Epithelial cell of proximal tubule (primary cell): Measurements from ENCODE around the gene PMS2. TPM values are rescaled to one million over a fixed set of nuclear protein-coding genes. Genes with fewer than 3 reads are reported as not detected.

Experiments used
- DNase-seq: peaks from one replicate; pipeline ENCODE4 v3.0.0-alpha.2; 2011; ENCODE audit warnings: low read depth
- H3K4me3 ChIP-seq: 2 replicates; pipeline ENCODE4 v1.5.1; 2011; ENCODE audit warnings: low read depth, mild to moderate bottlenecking, low read length
- CTCF ChIP-seq: conservative IDR thresholded peaks from 2 replicates; pipeline ENCODE4 v1.5.1; 2012; ENCODE audit warnings: low read depth, mild to moderate bottlenecking, low read length
- total RNA-seq: library from RNA; depleted of rRNA; stranded (reverse); fragments of >200 nt; gene quantifications from 2 replicates; pipeline ENCODE4 v1.2.3, GENCODE V29; 2015

PMS2 gene
- total RNA-seq, 1 donor from 2014 or later, result 14.3 TPM

DNA sequence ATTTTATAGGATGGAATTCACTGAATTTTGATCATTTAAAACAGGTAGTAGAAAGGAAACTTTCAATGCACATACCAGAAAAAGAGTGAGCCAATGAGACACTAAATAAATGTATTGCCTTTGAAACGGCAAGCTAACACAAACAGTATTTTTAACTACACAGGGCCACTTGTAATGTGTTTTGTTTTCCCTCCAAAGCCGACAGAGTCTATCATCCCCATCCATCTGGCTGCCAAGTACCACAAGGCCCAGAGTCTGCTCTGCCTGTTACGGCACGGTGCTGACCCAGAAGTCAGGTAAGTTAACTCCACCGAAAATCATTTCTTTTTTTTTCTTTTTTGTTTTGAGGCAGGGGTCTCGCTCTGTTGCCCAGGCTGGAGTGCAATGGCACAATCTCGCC, 23.8 kb upstream of the PMS2 start:
- TF ChIP-seq CTCF, result no peak
- H3K4me3 ChIP-seq, result no peak overlapping the region
- no peak for DNase-seq

- H3K4me3 ChIP-seq, result no peak overlapping the region
- no peak for TF ChIP-seq CTCF
- DNase-seq, result no peak
Measured at GRCh38 chr7:6032167-6032566, 23.3 kb upstream of the PMS2 start.

DNA sequence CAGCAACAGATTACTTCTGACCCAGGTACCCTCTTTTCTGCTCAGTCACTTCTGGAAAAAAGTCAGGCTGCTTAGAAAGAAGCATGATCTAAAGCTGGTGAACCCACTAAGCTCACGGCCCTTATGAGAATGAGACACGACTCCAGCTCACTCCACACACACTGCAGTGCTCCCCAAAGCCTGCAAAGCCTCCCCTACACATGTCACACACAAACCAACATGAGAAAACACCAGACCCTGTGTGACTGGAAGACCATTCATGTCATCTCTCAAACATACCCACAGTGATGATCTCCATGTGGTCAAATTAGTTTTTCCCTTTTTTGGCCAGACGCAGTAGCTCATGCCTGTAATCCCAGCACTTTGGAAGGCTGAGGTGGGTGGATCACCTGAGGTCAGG, 22.7 kb upstream of the PMS2 start:
- TF ChIP-seq CTCF, result no peak
- no peak overlapping the region for H3K4me3 ChIP-seq
- DNase-seq, result no peak

DNA sequence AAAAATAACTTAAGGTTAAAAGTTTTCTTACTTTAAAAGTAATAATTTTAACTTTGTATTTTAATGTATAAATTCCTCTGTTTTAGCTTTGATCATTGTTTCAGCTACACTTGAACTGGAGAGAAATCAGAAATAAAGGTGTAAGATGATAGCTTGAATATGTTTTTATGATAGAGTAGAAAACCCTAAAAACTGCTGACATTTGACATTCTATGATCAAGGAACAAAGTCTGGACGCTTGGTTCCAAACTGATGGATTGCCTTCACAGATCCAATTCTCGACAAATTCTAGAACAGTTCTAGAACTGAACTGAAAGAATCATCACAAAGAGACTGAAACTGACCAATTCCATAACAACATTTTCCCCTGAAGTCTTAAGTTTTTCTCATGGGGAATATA, 22.1 kb upstream of the PMS2 start, which contains the start of gene ANKRD61:
ANKRD61 (plus strand) TSS at position 389 of the 400 bp plus-strand sequence; CDS start at position 389, 0 bp downstream.
- no peak within 1 kb of the TSS for H3K4me3 ChIP-seq
- DNase-seq, result no peak
- TF ChIP-seq CTCF, result no peak

DNA sequence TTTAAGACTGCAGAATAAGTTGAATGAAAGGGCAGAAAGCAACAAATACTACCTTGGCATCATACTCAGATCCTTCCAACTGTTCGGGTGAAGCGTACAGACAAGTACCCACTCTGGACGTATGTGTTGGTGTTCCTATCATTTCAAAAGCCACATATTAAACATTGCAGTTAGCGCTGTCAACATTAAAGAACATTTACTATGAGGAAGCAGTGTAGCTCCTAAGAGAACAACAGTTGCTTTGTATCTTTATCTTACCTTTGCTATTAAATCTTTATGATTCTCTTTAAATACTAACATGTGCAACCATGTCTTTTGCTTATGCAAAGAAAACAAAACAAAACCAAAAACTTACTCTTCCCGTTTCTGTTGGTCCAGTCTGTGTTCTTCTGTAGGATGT, 19.7 kb upstream of the PMS2 start:
- no peak overlapping the region for H3K4me3 ChIP-seq
- no peak for DNase-seq
- no peak for TF ChIP-seq CTCF

- no peak for TF ChIP-seq CTCF
- no peak for DNase-seq
- H3K4me3 ChIP-seq, result no peak overlapping the region
Measured at GRCh38 chr7:6027806-6028365, 19.0 kb upstream of the PMS2 start.

DNA sequence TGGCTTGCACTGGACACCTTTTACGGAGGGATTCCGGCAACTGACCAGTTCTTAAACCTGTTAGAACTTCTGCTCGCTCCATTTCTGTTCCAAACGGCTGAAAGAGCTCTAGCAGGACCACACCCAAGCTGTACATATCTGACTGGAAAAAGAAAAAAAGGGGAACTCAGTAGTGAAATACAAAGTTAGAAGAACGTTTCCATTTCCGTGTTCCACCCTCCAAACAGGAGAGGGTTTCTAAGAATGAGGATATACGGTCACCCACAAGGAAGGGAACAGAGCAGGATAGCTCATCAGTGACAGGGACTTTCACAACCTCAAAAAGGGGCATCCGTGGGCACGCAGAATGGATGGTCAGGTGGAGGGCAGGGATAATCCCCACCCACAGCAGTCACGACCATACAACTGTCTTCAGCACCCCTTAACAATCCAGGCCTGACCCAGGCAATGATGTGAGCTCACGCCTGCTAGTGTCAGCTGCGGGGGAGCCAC, 18.0 kb upstream of the PMS2 start:
- no peak for TF ChIP-seq CTCF
- DNase-seq, result no peak
- H3K4me3 ChIP-seq, result no peak overlapping the region
